Measurements from ENCODE around the gene MLLT3.

MLLT3 gene

DNA sequence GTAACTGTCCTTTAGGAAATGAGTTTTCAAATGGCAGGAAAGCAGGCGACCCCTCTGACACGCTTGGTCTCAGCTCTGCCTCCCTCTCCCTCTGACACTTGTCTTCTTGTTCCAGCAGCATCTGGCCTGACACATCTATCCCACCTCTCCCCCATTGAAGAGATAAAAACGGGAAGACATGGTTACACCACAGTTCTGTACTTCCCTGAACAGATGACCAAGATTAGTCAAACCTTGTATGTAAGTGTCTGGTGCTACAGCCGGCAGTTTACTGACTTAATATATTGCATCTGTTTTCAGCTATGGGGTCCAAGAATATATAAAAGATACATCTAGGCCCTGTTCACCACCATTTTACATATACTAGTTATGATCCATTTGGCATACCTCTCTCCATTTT lies 29.6 kb upstream of the MLLT3 start:
- no peak overlapping the region for H3K4me3 ChIP-seq (IDR thresholded peaks at IDR 0.05; ENCODE audit: insufficient read depth, low read depth, low read length)
- H2AFZ ChIP-seq (ENCODE audit: low read depth), result no peak overlapping the region
- no peaks in the 10 kb centered on the region for H3K36me3 ChIP-seq (ENCODE audit: insufficient read depth)
- H3K9ac ChIP-seq, result no peak overlapping the region
- H3K4me2 ChIP-seq, result no peak overlapping the region
- H4K20me1 ChIP-seq (ENCODE audit: insufficient read depth), result no peaks in the 10 kb centered on the region
- H3K4me1 ChIP-seq (ENCODE audit: low read depth, poor library complexity, severe bottlenecking), result no peaks in the 10 kb centered on the region
- TF ChIP-seq, protein P1, sequence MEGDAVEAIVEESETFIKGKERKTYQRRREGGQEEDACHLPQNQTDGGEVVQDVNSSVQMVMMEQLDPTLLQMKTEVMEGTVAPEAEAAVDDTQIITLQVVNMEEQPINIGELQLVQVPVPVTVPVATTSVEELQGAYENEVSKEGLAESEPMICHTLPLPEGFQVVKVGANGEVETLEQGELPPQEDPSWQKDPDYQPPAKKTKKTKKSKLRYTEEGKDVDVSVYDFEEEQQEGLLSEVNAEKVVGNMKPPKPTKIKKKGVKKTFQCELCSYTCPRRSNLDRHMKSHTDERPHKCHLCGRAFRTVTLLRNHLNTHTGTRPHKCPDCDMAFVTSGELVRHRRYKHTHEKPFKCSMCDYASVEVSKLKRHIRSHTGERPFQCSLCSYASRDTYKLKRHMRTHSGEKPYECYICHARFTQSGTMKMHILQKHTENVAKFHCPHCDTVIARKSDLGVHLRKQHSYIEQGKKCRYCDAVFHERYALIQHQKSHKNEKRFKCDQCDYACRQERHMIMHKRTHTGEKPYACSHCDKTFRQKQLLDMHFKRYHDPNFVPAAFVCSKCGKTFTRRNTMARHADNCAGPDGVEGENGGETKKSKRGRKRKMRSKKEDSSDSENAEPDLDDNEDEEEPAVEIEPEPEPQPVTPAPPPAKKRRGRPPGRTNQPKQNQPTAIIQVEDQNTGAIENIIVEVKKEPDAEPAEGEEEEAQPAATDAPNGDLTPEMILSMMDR (conservative IDR thresholded peaks at IDR 0.05; ENCODE audit: low read depth, low read length), result no peak
- H3K79me2 ChIP-seq (ENCODE audit: insufficient read depth, low read depth), result no peaks in the 10 kb centered on the region
- no peaks in the 10 kb centered on the region for H3K27me3 ChIP-seq (ENCODE audit: insufficient read depth, low read depth)
- no peak overlapping the region for H3K27ac ChIP-seq

DNA sequence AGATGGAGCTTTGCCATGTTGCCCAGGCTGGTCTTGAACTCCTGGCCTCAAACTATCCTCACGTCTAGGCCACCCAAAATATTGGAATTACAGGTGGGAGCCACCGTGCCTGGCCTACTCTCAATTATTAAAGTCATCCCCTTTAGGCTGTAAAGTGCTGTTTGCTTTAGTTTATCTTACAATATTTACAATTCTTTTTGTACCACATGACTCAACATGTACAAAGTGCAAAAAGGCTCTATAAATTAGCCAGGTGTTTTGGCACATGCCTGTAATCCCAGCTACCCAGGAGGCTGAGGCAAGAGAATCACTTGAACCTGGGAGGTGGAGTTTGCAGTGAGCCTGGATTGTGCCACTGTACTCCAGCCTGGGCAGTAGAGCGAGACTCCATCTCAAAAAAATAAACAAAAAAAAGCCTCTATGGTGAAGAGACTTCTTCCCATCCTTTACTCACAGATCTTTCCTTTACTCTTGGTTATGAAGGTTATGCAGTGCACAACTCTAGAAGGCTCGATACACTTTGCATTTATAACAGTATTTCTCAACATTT lies 28.5 kb upstream of the MLLT3 start:
- Histone ChIP-seq H3K4me1 (ENCODE audit: low read depth, poor library complexity, severe bottlenecking) (no peaks in the 10 kb centered on the region), H3K9ac (no peak overlapping the region), H3K4me3 (IDR thresholded peaks at IDR 0.05; ENCODE audit: insufficient read depth, low read depth, low read length) (no peak overlapping the region), H4K20me1 (ENCODE audit: insufficient read depth) (no peaks in the 10 kb centered on the region), H3K4me2 (no peak overlapping the region), H2AFZ (ENCODE audit: low read depth) (no peak overlapping the region), H3K36me3 (ENCODE audit: insufficient read depth) (no peaks in the 10 kb centered on the region), H3K79me2 (ENCODE audit: insufficient read depth, low read depth) (no peaks in the 10 kb centered on the region), H3K27ac (no peak overlapping the region), H3K27me3 (ENCODE audit: insufficient read depth, low read depth) (no peaks in the 10 kb centered on the region)
- TF ChIP-seq, protein P1 (conservative IDR thresholded peaks at IDR 0.05; ENCODE audit: low read depth, low read length), result no peak

DNA sequence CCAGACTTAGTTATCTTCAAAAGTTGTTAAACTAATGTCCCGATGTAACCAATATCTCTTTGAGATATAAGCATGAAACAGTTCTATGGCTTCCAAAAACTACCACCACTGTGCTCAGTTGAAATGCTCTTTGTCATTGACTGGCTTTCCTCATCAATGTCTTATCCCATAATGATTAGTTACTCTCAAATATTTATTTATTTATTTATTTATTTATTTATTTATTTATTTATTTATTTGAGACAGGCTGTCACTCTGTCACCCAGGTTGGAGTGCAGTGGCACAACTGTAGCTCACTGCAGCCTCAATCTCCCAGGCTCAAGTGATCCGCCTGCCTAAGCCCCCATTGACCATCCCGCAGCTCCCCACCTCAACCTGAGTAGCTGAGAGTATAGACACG lies 28.0 kb upstream of the MLLT3 start:
- H2AFZ ChIP-seq (ENCODE audit: low read depth), result no peak overlapping the region
- H3K27ac ChIP-seq, result no peak overlapping the region
- H3K4me1 ChIP-seq (ENCODE audit: low read depth, poor library complexity, severe bottlenecking), result no peaks in the 10 kb centered on the region
- H3K9ac ChIP-seq, result no peak overlapping the region
- H3K36me3 ChIP-seq (ENCODE audit: insufficient read depth), result no peaks in the 10 kb centered on the region
- TF ChIP-seq, protein P1 (conservative IDR thresholded peaks at IDR 0.05; ENCODE audit: low read depth, low read length), result no peak
- H4K20me1 ChIP-seq (ENCODE audit: insufficient read depth), result no peaks in the 10 kb centered on the region
- H3K4me2 ChIP-seq, result no peak overlapping the region
- no peak overlapping the region for H3K4me3 ChIP-seq (IDR thresholded peaks at IDR 0.05; ENCODE audit: insufficient read depth, low read depth, low read length)
- H3K27me3 ChIP-seq (ENCODE audit: insufficient read depth, low read depth), result no peaks in the 10 kb centered on the region
- H3K79me2 ChIP-seq (ENCODE audit: insufficient read depth, low read depth), result no peaks in the 10 kb centered on the region

DNA sequence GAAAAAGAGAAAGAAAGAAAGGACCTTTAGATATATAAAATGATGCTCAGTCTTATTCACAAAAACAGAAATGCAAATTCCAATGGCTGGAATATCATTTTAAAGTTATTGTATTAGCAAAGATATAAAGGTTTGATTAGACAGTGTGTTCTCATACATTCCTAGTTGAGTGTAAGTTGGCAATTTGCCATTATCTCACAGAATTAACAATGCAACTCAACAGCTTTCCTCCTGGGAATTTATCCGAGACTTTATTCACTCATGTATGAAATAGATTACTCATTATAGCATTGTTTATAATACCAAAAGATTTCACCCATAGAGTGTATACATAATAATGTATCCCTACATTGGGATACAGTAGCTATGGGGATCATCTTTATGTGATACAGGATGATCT lies 27.1 kb upstream of the MLLT3 start:
- Histone ChIP-seq H2AFZ (ENCODE audit: low read depth) (no peak overlapping the region), H4K20me1 (ENCODE audit: insufficient read depth) (no peaks in the 10 kb centered on the region), H3K4me2 (no peak overlapping the region), H3K27me3 (ENCODE audit: insufficient read depth, low read depth) (no peaks in the 10 kb centered on the region), H3K4me1 (ENCODE audit: low read depth, poor library complexity, severe bottlenecking) (no peaks in the 10 kb centered on the region), H3K79me2 (ENCODE audit: insufficient read depth, low read depth) (no peaks in the 10 kb centered on the region), H3K36me3 (ENCODE audit: insufficient read depth) (no peaks in the 10 kb centered on the region), H3K4me3 (IDR thresholded peaks at IDR 0.05; ENCODE audit: insufficient read depth, low read depth, low read length) (no peak overlapping the region), H3K27ac (no peak overlapping the region), H3K9ac (no peak overlapping the region)
- TF ChIP-seq, protein P1 (conservative IDR thresholded peaks at IDR 0.05; ENCODE audit: low read depth, low read length), result no peak
